Thoracic aorta endothelial cell (primary cell): ENCODE measurements around the gene ZFP69B. TPM values are rescaled to one million over a fixed set of nuclear protein-coding genes. Genes with fewer than 3 reads are reported as not detected.

Source experiments
- total RNA-seq: library from RNA; depleted of rRNA; stranded (reverse); fragments of >200 nt; gene quantifications from 2 replicates; pipeline ENCODE4 v1.2.3, GENCODE V29; 2012

ZFP69B gene
- total RNA-seq = 3.7 and 4.5 TPM in 2 replicates

DNA sequence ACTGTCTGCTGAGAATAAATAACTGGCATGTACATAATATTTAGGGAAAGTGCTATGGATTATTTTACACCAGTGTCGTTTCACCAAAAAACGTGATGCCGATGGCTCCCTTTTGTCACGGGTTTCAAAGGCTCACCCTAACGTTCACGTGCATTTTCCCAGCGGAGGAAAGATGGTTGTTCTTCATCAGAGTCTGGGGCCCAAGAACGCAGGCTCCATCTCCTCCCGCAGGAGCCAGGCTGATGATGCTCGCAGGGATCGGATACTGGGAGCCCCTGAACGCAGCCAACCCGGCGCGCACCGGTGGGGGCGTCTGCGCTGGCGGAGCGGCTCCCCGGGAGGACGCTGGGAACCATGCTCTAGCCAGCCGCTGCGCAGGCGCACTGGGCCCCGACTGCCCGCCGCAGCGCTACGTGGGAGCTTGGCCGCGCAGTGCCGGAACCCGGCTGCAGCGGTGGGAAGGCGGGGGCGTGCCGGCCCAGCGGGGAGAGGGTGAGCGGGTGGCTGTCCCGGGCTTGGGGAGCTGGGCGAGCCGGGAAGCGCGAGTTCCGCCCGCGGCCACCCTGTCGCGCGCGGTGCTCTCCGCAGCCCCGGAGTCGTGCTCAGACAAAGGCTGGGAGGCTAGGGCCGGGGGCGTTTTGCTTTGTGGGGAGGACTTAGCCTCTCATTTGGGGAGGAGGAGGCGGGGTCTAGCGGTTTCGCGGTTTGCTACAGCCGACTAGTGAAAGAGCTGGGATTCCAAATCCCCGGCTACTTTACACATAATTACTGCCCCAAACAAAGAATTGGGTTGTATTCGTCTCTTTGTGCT, at the start of gene ZFP69B:
Gene ZFP69B, plus strand, starts transcription at position 793 of the 811 bp plus-strand sequence. CDS start 486 bp downstream, outside the sequence.

DNA sequence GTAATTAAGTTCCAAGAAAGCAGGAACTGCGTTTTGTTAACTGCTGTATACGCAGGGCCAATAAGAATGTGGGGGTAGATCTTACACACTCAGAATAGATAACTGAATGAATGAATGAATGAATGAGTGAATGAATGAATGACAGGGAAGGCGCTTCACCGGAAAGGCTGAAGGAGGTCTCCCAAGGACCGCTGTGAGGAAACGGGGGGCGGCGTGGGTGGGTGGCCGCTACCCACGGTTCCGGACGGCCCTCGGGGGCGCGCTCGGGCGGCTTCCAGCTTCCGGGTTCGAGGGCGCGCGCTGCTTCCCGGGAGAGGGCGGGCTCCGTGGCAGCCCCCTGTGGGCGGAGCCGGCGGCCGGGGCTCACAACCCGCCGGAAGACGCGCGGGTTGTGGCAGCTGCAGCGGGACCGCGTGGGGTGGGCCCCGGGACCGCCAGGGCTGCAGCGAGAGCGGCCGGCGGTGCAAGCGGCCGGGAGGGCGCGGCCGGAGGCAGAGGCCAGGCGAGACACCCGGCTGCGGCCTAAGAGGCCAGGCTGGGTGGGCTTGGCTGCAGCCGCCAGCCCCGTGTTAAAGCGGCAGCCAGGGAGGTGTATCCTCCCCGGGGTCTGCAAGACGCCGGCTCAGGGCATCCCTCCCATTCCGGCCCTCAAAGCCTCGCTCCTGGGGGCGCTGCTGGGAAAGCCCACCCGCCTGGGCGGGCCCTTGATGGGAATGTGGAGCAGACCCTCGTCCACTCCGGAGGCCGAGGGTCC, 26.8 kb downstream of the ZFP69B start, which contains the start of gene ZFP69:
Gene ZFP69, plus strand, starts transcription at position 367 of the 754 bp plus-strand sequence. CDS start 2,072 bp downstream, outside the sequence.

DNA sequence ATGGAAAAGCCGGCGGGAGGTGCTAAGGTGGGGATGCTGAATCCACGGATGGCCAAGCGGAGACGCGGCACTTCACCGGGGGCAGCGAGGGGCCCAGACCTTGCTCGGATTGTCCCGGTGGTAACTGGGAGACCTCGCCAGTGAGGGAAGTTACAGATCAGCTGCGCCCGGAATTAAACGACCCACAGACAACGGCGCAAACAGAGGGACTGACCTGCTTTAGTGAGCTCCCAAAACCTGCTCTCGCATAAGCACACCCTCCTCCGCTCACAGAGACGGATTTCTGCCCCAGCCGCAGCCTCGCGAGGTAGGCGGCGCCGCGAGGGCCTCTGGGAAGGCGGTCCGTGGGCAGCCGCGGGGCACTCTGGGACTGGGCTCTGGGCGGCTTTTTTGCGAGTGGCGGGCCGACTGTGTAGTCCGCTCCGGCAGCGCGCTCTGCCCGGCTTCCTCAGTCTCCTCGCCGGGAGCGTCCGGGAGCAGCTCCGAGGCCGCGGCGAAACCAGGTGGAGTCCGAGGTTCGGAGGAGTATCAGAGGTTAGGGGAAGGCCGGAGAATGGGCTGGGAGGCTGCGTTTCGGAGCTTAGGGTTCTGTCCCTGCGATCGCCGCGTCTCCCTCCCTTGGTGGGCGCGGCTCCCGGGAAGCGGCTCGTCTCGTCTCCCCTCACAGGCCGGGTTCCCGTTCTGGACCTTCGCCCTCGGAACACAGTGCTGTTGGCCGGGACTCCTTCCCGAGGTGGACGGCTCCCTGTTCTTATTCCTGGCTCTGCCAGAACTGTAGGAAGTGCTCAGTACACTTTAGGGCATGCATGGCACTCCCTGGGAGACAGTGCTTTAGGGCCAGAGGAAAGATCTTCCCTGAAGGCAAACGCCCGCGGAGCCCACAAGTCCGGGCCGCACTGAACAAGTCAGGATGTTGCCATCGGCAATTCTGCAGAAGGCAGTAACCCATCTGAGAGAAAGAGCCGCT, 58.4 kb downstream of the ZFP69B start, which contains the start of gene EXO5:
Gene EXO5, plus strand, starts transcription at position 393 of the 967 bp plus-strand sequence. CDS start 5,778 bp downstream, outside the sequence.

Other genes starting within 250 kb of the ZFP69B start
- not detected in 2 replicates for gene TMCO2, start 202.5 kb upstream of the ZFP69B start, total RNA-seq
- gene ZMPSTE24, start 192.2 kb upstream of the ZFP69B start, total RNA-seq = 86.8 and 89.0 TPM in 2 replicates
- gene COL9A2, start 133.2 kb upstream of the ZFP69B start, total RNA-seq = 0.14 and 0.53 TPM in 2 replicates
- 12.8 and 16.1 TPM in 2 replicates for gene SMAP2, start 76.7 kb upstream of the ZFP69B start, total RNA-seq
- gene ZFP69, start 26.8 kb downstream of the ZFP69B start, total RNA-seq = 2.3 and 3.4 TPM in 2 replicates
- 9.7 and 11.0 TPM in 2 replicates for gene EXO5, start 58.3 kb downstream of the ZFP69B start, total RNA-seq
- 5.0 and 6.1 TPM in 2 replicates for gene ZNF684, start 81.2 kb downstream of the ZFP69B start, total RNA-seq
- gene RIMS3, start 215.2 kb downstream of the ZFP69B start, total RNA-seq = 0.13 and 0.22 TPM in 2 replicates
- 19.7 and 24.3 TPM in 2 replicates for gene NFYC, start 241.2 kb downstream of the ZFP69B start, total RNA-seq